Epithelial cell of alveolus of lung (primary cell): ENCODE measurements around the gene ALDH2. TPM values are rescaled to one million over a fixed set of nuclear protein-coding genes. Genes with fewer than 3 reads are reported as not detected.

Source experiments
- total RNA-seq: library from RNA; depleted of rRNA; stranded (reverse); fragments of >200 nt; gene quantifications from 2 replicates; pipeline ENCODE4 v1.2.1, GENCODE V29; 2015

The ALDH2 gene
- 70.2 and 140 TPM in 2 replicates for total RNA-seq

GRCh38 chr12:111766608-111767361 is at the start of gene ALDH2:
TSS of gene ALDH2 (plus strand) at chr12:111766933. CDS start at chr12:111766983, 50 bp downstream.

GRCh38 chr12:111841750-111842555 is 75.2 kb downstream of the ALDH2 start, which contains the start of gene MAPKAPK5:
TSS of gene MAPKAPK5 (plus strand) at chr12:111842228. CDS start at chr12:111842734, 506 bp downstream.

Other genes with a start within 250 kb of the ALDH2 start
- 23.7 and 48.4 TPM in 2 replicates for gene ATXN2, start 167.6 kb upstream of the ALDH2 start, total RNA-seq
- gene BRAP, start 81.0 kb upstream of the ALDH2 start, total RNA-seq: 11.6 and 22.1 TPM in 2 replicates
- 11.0 and 29.8 TPM in 2 replicates for gene ACAD10, start 80.9 kb upstream of the ALDH2 start, total RNA-seq
- 25.7 and 43.4 TPM in 2 replicates for gene MAPKAPK5, start 75.3 kb downstream of the ALDH2 start, total RNA-seq
- 7.5 and 9.0 TPM in 2 replicates for gene TMEM116, start 246.2 kb downstream of the ALDH2 start, total RNA-seq
- 74.2 and 77.4 TPM in 2 replicates for gene ERP29, start 246.5 kb downstream of the ALDH2 start, total RNA-seq